22Rv1 (cell line): Measurements from ENCODE around the gene TSPAN16.

Source experiments
- H3K27ac ChIP-seq: fragments of 450-650 bp; 2 replicates; pipeline ENCODE4 v1.5.1; 2017
- ZFX ChIP-seq: fragments of 450-650 bp; IDR thresholded peaks from 2 replicates; pipeline ENCODE4 v1.6.1; 2017; ENCODE audit warnings: antibody characterized with exemption, borderline replicate concordance
- TF ChIP-seq, protein P1 (sequence below): fragments of 450-650 bp; IDR thresholded peaks from 2 replicates; pipeline ENCODE4 v1.5.1; 2017; ENCODE audit warnings: mild to moderate bottlenecking

TSPAN16 gene

DNA sequence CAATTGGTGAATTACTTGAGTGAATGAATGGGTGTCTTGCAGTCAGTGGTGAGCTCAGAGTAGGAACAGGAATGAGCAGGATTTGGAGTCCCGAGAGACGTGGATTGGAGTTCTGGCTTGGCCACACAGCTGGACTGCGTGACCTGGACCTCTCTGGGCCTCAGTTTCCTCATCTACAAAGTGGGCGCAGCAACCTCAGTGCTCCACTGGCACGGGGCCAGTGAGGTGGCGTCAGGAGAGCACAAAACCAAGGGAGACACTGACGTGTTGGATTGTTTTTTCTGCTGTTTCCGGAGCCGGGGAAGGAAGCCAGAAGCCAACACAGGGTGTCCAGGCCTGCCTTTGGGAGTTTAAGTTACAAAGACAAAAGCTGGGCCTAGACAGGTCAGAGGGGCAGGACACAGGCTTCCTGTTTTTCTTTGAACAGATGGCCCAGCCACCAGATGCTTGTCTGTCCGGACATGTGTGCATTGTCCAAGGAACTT, 27.1 kb upstream of the TSPAN16 start:
- no peak for TF ChIP-seq ZFX
- TF ChIP-seq, protein P1, sequence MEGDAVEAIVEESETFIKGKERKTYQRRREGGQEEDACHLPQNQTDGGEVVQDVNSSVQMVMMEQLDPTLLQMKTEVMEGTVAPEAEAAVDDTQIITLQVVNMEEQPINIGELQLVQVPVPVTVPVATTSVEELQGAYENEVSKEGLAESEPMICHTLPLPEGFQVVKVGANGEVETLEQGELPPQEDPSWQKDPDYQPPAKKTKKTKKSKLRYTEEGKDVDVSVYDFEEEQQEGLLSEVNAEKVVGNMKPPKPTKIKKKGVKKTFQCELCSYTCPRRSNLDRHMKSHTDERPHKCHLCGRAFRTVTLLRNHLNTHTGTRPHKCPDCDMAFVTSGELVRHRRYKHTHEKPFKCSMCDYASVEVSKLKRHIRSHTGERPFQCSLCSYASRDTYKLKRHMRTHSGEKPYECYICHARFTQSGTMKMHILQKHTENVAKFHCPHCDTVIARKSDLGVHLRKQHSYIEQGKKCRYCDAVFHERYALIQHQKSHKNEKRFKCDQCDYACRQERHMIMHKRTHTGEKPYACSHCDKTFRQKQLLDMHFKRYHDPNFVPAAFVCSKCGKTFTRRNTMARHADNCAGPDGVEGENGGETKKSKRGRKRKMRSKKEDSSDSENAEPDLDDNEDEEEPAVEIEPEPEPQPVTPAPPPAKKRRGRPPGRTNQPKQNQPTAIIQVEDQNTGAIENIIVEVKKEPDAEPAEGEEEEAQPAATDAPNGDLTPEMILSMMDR = no peak
- H3K27ac ChIP-seq = no peak overlapping the region

- H3K27ac ChIP-seq = no peak overlapping the region
- no peak for TF ChIP-seq ZFX
- TF ChIP-seq, protein P1 = no peak
Observed at GRCh38 chr19:11269408-11269807, 26.6 kb upstream of the TSPAN16 start.

GRCh38 chr19:11273296-11273695, 22.7 kb upstream of the TSPAN16 start:
- TF ChIP-seq ZFX = no peak
- TF ChIP-seq, protein P1 = no peak
- no peak overlapping the region for H3K27ac ChIP-seq

- no peak for TF ChIP-seq ZFX
- TF ChIP-seq, protein P1 = no peak
- no peak overlapping the region for H3K27ac ChIP-seq
Observed at GRCh38 chr19:11273989-11274388, 22.0 kb upstream of the TSPAN16 start.

GRCh38 chr19:11274533-11275086, 21.4 kb upstream of the TSPAN16 start:
- TF ChIP-seq, protein P1 = no peak
- TF ChIP-seq ZFX = no peak
- no peak overlapping the region for H3K27ac ChIP-seq

DNA sequence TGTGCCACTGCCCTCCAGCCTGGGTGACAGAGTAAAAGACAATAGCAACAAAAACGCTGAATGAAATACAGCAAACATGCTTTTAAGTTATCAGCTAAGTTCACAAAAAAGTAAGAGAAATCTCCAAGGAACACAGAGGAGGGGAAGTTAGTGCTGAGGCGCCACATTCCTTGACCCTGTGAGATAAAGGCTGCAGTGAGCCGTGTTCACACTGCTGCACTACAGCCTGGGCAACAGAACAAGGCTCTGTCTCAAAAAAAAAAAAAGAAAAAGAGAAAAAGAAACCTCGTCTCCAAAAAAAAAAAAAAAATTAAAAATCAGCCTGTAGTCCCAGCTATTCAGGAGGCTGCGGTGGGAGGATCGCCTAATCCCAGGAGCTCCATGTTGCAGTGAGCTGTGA, 17.3 kb upstream of the TSPAN16 start:
- TF ChIP-seq ZFX = no peak
- TF ChIP-seq, protein P1 = no peak
- H3K27ac ChIP-seq = no peak overlapping the region

- no peak for TF ChIP-seq ZFX
- TF ChIP-seq, protein P1 = no peak
- H3K27ac ChIP-seq = no peak overlapping the region
Observed at GRCh38 chr19:11279505-11280236, 16.3 kb upstream of the TSPAN16 start.
